ENCODE data around the gene NME4.

DNA sequence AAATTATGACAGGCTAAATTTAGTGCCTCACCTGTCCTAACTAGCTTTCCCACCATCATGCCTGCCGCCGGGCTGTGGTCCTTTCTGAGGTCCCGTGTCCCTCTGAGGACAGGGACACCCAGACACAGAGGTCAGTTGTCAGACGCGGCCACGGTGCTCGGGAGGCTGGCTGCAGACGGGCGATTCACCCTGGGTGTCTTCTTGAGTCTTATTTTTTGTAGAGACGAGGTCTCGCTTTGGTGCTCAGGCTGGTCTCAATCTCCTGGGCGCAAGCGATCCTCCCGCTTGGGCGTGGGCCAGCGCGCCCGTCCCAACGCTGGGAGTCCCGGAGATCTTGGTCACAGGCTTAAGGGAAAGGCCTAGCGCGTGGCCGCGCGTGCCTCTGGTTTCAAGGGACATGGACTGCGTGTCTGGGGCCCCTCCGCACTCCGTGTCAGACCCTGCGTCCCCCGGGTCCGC is 27.7 kb downstream of the NME4 start:
- TF ChIP-seq, protein P1, sequence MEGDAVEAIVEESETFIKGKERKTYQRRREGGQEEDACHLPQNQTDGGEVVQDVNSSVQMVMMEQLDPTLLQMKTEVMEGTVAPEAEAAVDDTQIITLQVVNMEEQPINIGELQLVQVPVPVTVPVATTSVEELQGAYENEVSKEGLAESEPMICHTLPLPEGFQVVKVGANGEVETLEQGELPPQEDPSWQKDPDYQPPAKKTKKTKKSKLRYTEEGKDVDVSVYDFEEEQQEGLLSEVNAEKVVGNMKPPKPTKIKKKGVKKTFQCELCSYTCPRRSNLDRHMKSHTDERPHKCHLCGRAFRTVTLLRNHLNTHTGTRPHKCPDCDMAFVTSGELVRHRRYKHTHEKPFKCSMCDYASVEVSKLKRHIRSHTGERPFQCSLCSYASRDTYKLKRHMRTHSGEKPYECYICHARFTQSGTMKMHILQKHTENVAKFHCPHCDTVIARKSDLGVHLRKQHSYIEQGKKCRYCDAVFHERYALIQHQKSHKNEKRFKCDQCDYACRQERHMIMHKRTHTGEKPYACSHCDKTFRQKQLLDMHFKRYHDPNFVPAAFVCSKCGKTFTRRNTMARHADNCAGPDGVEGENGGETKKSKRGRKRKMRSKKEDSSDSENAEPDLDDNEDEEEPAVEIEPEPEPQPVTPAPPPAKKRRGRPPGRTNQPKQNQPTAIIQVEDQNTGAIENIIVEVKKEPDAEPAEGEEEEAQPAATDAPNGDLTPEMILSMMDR (conservative IDR thresholded peaks at IDR 0.05 in 1 of 2, IDR thresholded peaks at IDR 0.05 in 1 of 2; ENCODE audit: extremely low read depth in 1 of 2, insufficient read depth in 1 of 2, low read depth in 1 of 2, low read length in 2 of 2): no peak
- TF ChIP-seq EZH2 (IDR thresholded peaks at IDR 0.05; ENCODE audit: borderline replicate concordance, low read length): no peak

Measured in mammary epithelial cell (primary cell).